Body of pancreas (tissue), 4 donors: ENCODE measurements around the gene DHODH.

Source experiments
- POLR2A ChIP-seq, 3 donors: fragments of 450-650 bp; IDR thresholded peaks; one replicate each; pipeline ENCODE4 v1.6.1; 2016; ENCODE audit warnings: antibody characterized with exemption in 3 of 3, mild to moderate bottlenecking in 2 of 3
- TF ChIP-seq, protein P1 (sequence below), 7 experiments: fragments of 450-650 bp in 4 of 7; fragments of 200-600 bp in 3 of 7; sonication (generic) in 3 of 7; IDR thresholded peaks; one replicate each; pipeline ENCODE4 v1.5.1; 2016 to 2019; ENCODE audit warnings: antibody characterized with exemption in 7 of 7

DNA sequence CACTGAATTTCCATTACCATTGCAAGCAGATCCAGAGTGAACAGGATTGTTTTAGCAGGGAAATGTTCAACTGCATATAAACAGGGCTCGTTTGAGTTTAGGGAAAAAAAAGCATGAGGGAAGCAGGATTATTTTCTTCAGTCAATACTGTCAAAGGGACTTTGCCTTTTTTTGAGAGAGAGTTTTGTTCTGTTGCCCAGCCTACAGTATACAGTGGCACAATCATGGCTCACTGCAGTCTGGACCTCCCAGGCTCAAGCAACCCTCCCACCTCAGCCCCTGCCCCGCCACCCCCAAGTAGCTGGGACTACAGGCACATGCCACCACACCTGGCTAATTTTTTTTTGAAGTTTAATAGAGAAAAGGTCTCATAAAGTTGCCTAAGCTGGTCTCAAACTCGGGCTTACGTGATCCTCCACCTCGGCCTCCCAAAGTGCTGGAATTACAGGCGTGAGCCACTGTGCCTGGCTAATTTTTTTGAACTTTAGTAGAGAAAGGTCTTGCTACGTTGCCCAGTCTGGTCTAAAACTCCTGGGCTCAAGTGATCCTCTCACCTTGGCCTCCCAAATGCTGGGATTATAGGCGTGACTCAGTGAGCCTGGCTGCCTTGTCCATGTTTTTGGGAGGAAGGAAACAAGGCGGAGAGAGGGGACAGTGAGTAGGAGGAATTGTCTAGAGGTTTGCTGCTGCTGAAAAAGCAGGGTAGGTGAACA, 23.1 kb upstream of the DHODH start:
- no peak for TF ChIP-seq POLR2A (IDR thresholded peaks at IDR 0.05)
- TF ChIP-seq, protein P1, sequence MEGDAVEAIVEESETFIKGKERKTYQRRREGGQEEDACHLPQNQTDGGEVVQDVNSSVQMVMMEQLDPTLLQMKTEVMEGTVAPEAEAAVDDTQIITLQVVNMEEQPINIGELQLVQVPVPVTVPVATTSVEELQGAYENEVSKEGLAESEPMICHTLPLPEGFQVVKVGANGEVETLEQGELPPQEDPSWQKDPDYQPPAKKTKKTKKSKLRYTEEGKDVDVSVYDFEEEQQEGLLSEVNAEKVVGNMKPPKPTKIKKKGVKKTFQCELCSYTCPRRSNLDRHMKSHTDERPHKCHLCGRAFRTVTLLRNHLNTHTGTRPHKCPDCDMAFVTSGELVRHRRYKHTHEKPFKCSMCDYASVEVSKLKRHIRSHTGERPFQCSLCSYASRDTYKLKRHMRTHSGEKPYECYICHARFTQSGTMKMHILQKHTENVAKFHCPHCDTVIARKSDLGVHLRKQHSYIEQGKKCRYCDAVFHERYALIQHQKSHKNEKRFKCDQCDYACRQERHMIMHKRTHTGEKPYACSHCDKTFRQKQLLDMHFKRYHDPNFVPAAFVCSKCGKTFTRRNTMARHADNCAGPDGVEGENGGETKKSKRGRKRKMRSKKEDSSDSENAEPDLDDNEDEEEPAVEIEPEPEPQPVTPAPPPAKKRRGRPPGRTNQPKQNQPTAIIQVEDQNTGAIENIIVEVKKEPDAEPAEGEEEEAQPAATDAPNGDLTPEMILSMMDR (IDR thresholded peaks at IDR 0.05), result no peak
